ENCODE data around the gene CBY1. TPM values are rescaled to one million over a fixed set of nuclear protein-coding genes. Genes with fewer than 3 reads are reported as not detected.

Gene CBY1
- total and polyA plus RNA-seq, 9 of the 15 experiments (the other 6 are each of a cell fraction or from before 2014, with no cell fraction given): 5.7 to 19.7 (median 10.8) TPM

- Histone ChIP-seq H3K27me3 (ENCODE audit: control insufficient read depth in 2 of 2, insufficient read depth in 2 of 2, low read length in 2 of 2) (no peaks in the 10 kb centered on the region), H3K4me3 (no peak overlapping the region), H2AFZ (ENCODE audit: low read depth, low read length) (no peak overlapping the region), H3K4me1 (replicated peaks in 1 of 2; ENCODE audit: control insufficient read depth in 2 of 2, insufficient read depth in 2 of 2, low read length in 2 of 2) (no peaks in the 10 kb centered on the region; a peak in 1 of 5 replicates), H3K27ac (ENCODE audit: extremely low read depth, low read depth, low read length) (no peak overlapping the region), H3K9ac (ENCODE audit: insufficient read depth in 1 of 2, low read depth in 2 of 2, low read length in 2 of 2) (no peak overlapping the region), H3K79me2 (ENCODE audit: control insufficient read depth, insufficient read depth, low read length) (no peaks in the 10 kb centered on the region), H4K20me1 (replicated peaks; ENCODE audit: control insufficient read depth, insufficient read depth, low read length) (no peaks in the 10 kb centered on the region), H3K36me3 (ENCODE audit: control insufficient read depth, insufficient read depth, low read length) (no peaks in the 10 kb centered on the region), H3K9me3 (replicated peaks; ENCODE audit: control insufficient read depth, insufficient read depth, low read depth, low read length) (peaks cover 1% of the 10 kb centered on the region; the same call in 1 of the 2 replicates), H3K4me2 (ENCODE audit: insufficient read depth, low read length) (no peak overlapping the region), H3K9me1 (ENCODE audit: control insufficient read depth, insufficient read depth, low read length) (no peaks in the 10 kb centered on the region)
- POLR2A ChIA-PET: interaction anchor here (0.7 to 1.1 kb wide), 2 partner anchors 22 to 126 kb away, joined by 3 to 4 read pairs; no protein-coding TSS in a partner anchor
- CTCF ChIA-PET (ENCODE audit: low intra/inter-chr PET ratio): no interaction called here
- intact Hi-C loops (cut with micrococcal nuclease): no loop called here
- no peak for DNase-seq (ENCODE audit: extremely low read depth in 1 of 4, low spot score in 3 of 4)
- in situ Hi-C loops (cut with MboI): no loop called here
- ATAC-seq: no peak
- 8% methylated on average over 4 of the region's 4 CpGs for WGBS (ENCODE audit: insufficient coverage, low coverage, missing lambda C conversion rate)
- no peak for FAIRE-seq
- peak; percentile 33; the same call in 1 of the 2 replicates for TF ChIP-seq ZNF121 (CRISPR knock-in tag; conservative IDR thresholded peaks at IDR 0.05)
- no peak for TF ChIP-seq HNRNPH1 (optimal IDR thresholded peaks at IDR 0.05; ENCODE audit: low read depth, low read length)
- TF ChIP-seq TRIM25 (IDR thresholded peaks at IDR 0.05; ENCODE audit: borderline replicate concordance): no peak
- no peak for TF ChIP-seq NFE2 (IDR thresholded peaks at IDR 0.05; ENCODE audit: low read depth)
- no peak for TF ChIP-seq RCOR1 (IDR thresholded peaks at IDR 0.05; ENCODE audit: borderline replicate concordance in 1 of 2, low read depth in 2 of 2, low read length in 2 of 2)
- no TSS peak for BruUV-seq (replicated peaks)
These were observed 42.9 kb upstream of the CBY1 start for GRCh38 chr22:38613588-38613987.
